Measurements from ENCODE around the gene AMPH. TPM values are rescaled to one million over a fixed set of nuclear protein-coding genes. Genes with fewer than 3 reads are reported as not detected.

Gene AMPH
- total RNA-seq, 4 donors from 2014 or later: 0.18 to 12.4 (median 2.5) TPM

GRCh38 chr7:38502848-38503247 is 128.3 kb downstream of the AMPH start:
- no peak for TF ChIP-seq POLR2A (IDR thresholded peaks at IDR 0.05)
- TF ChIP-seq, protein P1, sequence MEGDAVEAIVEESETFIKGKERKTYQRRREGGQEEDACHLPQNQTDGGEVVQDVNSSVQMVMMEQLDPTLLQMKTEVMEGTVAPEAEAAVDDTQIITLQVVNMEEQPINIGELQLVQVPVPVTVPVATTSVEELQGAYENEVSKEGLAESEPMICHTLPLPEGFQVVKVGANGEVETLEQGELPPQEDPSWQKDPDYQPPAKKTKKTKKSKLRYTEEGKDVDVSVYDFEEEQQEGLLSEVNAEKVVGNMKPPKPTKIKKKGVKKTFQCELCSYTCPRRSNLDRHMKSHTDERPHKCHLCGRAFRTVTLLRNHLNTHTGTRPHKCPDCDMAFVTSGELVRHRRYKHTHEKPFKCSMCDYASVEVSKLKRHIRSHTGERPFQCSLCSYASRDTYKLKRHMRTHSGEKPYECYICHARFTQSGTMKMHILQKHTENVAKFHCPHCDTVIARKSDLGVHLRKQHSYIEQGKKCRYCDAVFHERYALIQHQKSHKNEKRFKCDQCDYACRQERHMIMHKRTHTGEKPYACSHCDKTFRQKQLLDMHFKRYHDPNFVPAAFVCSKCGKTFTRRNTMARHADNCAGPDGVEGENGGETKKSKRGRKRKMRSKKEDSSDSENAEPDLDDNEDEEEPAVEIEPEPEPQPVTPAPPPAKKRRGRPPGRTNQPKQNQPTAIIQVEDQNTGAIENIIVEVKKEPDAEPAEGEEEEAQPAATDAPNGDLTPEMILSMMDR (IDR thresholded peaks at IDR 0.05): no peak
- DNase-seq: no peak
- Histone ChIP-seq H3K27me3 (no peaks in the 10 kb centered on the region), H3K4me3 (no peak overlapping the region), H3K27ac (no peak overlapping the region), H3K36me3 (no peaks in the 10 kb centered on the region), H3K9me3 (no peaks in the 10 kb centered on the region), H3K4me1 (no peaks in the 10 kb centered on the region)

DNA sequence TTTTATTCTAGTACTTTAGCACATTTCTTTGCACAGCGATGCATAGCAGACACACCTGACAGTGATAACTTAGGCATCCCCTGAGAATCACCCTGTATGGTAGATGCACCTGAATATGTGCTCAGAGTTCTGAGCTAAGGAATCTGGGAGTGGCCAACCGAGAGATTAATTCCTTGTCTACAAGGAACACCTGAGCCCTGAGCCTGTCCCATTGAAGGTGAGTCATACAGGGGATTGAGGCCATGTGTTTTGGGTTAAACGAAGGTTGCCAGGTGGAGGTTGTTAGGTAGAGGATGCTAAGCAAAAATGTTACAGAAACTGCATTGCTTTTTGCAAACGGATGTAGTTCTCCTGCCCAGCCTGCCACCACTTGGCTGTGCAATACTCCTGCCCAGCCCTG is 128.9 kb downstream of the AMPH start:
- H3K4me1 ChIP-seq: no peaks in the 10 kb centered on the region
- H3K27me3 ChIP-seq: no peaks in the 10 kb centered on the region
- H3K36me3 ChIP-seq: no peaks in the 10 kb centered on the region
- no peak for DNase-seq
- H3K27ac ChIP-seq: no peak overlapping the region
- no peak overlapping the region for H3K4me3 ChIP-seq
- H3K9me3 ChIP-seq: no peaks in the 10 kb centered on the region
- TF ChIP-seq POLR2A (IDR thresholded peaks at IDR 0.05): no peak
- TF ChIP-seq, protein P1 (IDR thresholded peaks at IDR 0.05): no peak

DNA sequence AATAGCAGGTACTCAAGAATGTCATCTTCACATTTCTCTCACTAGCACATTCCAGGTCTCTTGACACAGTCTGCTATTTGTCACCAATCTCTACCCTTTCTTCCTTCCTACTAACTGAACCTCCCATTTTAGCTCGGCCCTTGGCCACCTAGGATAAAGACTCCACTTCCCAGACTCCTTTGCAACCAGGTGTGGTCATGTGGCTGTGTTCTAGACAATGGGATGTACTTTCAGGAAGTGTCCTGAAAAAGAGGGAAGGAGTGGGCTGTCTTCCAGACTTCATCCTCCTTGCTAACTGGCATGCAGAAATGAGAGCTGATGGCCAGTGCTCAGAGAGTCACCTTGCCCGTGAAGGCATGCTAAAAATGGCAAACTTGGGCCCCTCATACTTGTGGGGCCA is 139.2 kb downstream of the AMPH start:
- Histone ChIP-seq H3K4me3 (no peak overlapping the region), H3K27me3 (no peaks in the 10 kb centered on the region), H3K27ac (no peak overlapping the region), H3K36me3 (no peaks in the 10 kb centered on the region), H3K9me3 (no peaks in the 10 kb centered on the region), H3K4me1 (no peaks in the 10 kb centered on the region)
- DNase-seq: no peak
- TF ChIP-seq, protein P1 (IDR thresholded peaks at IDR 0.05): no peak
- TF ChIP-seq POLR2A (IDR thresholded peaks at IDR 0.05): no peak

GRCh38 chr7:38482521-38482920 is 148.7 kb downstream of the AMPH start:
- Histone ChIP-seq H3K9me3 (no peaks in the 10 kb centered on the region), H3K27me3 (no peaks in the 10 kb centered on the region), H3K36me3 (no peaks in the 10 kb centered on the region), H3K4me1 (no peaks in the 10 kb centered on the region), H3K4me3 (no peak overlapping the region), H3K27ac (no peak overlapping the region)
- no peak for DNase-seq
- TF ChIP-seq, protein P1 (IDR thresholded peaks at IDR 0.05): no peak
- TF ChIP-seq POLR2A (IDR thresholded peaks at IDR 0.05): no peak

DNA sequence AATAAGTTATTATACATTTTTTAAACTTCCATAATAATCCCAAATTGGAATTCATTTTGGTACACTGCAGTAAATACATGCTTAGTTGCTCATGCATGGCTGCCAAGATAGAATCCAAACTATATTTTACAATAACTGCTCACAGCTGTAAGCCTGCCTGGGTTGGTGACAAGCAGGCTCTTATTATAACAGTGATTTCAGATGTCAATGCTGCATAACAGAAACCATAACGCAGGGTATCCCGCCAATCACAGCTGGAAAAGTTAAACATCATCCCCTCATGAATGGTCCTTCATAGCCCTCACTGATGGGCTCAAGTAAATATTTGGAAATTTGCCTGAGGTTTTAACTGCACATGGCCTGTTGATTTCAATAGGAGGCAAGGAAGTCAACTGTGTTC is 149.8 kb downstream of the AMPH start:
- H3K4me1 ChIP-seq: no peaks in the 10 kb centered on the region
- H3K27ac ChIP-seq: no peak overlapping the region
- no peak for DNase-seq
- no peaks in the 10 kb centered on the region for H3K9me3 ChIP-seq
- H3K36me3 ChIP-seq: no peaks in the 10 kb centered on the region
- no peak overlapping the region for H3K4me3 ChIP-seq
- TF ChIP-seq, protein P1 (IDR thresholded peaks at IDR 0.05): no peak
- no peak for TF ChIP-seq POLR2A (IDR thresholded peaks at IDR 0.05)
- no peaks in the 10 kb centered on the region for H3K27me3 ChIP-seq

DNA sequence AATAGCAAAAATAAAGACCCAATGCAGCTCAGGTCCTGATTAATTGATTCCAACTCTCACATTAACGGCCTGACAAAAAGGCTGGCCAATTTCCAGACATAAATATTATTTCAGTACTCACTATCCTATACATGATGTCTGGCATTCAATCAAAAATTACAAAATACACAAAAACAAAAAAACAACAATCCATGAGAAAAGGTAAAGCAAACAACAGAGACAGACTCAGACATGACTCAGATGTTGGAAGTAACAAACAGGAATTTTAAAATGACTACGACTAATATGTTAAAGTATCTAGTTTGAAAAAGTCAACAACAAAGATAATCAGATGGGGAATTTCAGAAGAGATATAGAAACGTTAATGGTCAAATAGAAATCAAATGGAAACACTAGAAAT is 152.8 kb downstream of the AMPH start:
- Histone ChIP-seq H3K4me1 (no peaks in the 10 kb centered on the region), H3K27ac (no peak overlapping the region), H3K27me3 (no peaks in the 10 kb centered on the region), H3K4me3 (no peak overlapping the region), H3K9me3 (no peaks in the 10 kb centered on the region), H3K36me3 (no peaks in the 10 kb centered on the region)
- no peak for DNase-seq
- TF ChIP-seq POLR2A (IDR thresholded peaks at IDR 0.05): no peak
- TF ChIP-seq, protein P1 (IDR thresholded peaks at IDR 0.05): no peak
